GM21528 (cell line): ENCODE data around the gene DDX1.
"Not testable (repeated sequence)": the region's sequence is repeated elsewhere in the genome, so short reads cannot be mapped to it uniquely, and the experiment has no call there.

ENCODE experiments used
- ATAC-seq: cut with Tn5 transposase; IDR thresholded peaks from one replicate; pipeline ENCODE4 v1.9.1; 2021; ENCODE audit warnings: mild to moderate bottlenecking, moderate library complexity; ENCODE audit not compliant: unreplicated experiment, low FRiP score

DDX1 gene

DNA sequence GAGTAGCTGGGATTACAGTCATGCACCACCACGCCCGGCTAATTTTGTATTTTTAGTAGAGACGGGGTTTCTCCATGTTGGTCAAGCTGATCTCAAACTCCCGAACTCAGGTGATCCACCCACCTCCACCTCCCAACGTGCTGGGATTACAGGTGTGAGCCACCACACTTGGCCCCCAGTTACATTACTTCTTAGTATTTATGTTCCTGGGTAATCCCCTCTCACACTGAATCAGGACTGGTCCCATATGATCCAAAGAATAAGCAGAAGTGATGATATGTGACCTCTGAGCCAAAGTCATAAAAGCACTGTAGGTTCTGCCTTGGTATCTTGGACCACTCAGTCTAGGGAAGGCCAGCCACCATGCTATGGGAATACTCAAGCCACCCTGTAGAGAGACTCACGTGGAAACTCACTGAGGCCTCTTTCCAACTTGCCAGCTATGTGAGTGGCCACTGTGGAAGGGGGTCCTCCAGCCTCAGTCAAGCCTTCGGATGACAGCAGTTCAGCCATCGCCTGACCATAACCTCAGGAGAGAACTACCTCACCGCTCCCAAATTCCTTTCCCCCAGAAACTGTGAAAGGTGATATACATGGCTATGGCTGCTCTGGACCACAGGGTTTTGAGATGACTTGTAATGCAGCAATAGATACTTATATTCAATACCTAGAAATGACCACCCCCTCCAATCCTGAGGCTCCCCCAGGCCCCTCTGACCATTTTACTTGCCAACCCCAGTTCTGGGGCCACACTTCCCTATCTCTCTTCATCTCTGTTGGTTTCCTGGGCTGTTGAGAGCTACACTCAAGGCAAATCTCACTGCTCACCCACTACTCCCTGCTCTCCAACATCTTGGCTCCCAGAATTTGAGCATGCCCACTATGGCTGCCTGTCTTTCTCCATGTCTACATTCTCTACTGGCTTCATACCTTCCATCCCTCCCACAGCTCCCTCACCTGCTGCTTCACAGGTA, 80.5 kb downstream of the DDX1 start:
- ATAC-seq, result no peak

- ATAC-seq, result no peak
These were observed 81.6 kb downstream of the DDX1 start for GRCh38 chr2:15672961-15673918.

- ATAC-seq, result no peak
These were observed 82.4 kb downstream of the DDX1 start for GRCh38 chr2:15673919-15674636.

- ATAC-seq, result no peak
These were observed 83.2 kb downstream of the DDX1 start for GRCh38 chr2:15674637-15675455.

DNA sequence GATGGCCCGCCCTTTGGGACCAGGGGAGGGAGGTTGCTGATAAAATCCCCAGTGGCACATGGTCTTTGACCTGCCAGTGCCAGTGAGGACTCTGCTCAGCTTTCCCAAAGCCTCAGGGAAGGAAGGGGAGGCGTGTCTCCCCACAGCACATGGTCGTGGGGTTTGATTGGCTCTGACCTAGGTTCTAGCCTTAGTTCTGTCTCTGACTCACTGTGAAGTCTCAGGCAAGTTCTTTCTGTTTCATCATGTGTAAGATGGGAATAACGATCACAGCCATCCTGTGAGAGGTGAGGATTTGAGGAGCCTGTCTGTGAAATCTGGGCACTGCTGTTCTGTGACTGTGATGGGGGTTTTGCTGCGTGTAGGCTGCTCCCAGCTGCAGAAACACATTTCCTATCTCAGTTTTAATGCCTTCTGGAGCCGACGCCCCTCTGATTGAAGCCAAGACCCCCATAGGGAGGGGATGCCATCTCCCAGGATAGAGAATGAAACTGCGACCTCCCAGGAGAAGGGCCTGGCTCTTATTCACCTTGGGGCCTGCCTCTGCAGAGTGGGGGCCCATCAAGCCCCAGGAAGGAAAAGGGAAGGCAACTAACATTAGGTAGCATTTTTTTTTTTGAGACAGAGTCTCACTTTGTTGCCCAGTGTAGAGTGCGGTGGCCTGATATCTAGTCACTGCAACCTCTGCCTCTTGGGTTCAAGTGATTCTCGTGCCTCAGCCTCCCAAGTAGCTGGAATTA, 84.0 kb downstream of the DDX1 start:
- ATAC-seq, result no peak

GRCh38 chr2:15677141-15677843, 85.6 kb downstream of the DDX1 start:
- no peak for ATAC-seq

- no peak for ATAC-seq
These were observed 86.7 kb downstream of the DDX1 start for GRCh38 chr2:15678346-15678745.

GRCh38 chr2:15678909-15679308, 87.2 kb downstream of the DDX1 start:
- ATAC-seq, result no peak

- no peak for ATAC-seq
These were observed 87.8 kb downstream of the DDX1 start for GRCh38 chr2:15679386-15679924.

GRCh38 chr2:15680132-15680531, 88.5 kb downstream of the DDX1 start:
- ATAC-seq, result not testable (repeated sequence)
